NOMO-1 treated with dmso at 0.1 percent for 144 hours (cell line): ENCODE measurements around the gene IL32.
"Not testable (repeated sequence)": the region's sequence is repeated elsewhere in the genome, so short reads cannot be mapped to it uniquely, and the experiment has no call there.

Source experiments
- DNase-seq: peaks from one replicate; lab custom pipeline; 2025; ENCODE audit not compliant: unreplicated experiment; lab: John Stamatoyannopoulos, UW

IL32 gene

GRCh38 chr16:3069146-3069545 is 3.7 kb downstream of the IL32 start:
- not testable (repeated sequence) for DNase-seq

- no peak for DNase-seq
Observed at GRCh38 chr16:3070608-3071111, 5.2 kb downstream of the IL32 start.

- no peak for DNase-seq
Observed at GRCh38 chr16:3071655-3072054, 6.2 kb downstream of the IL32 start.

- not testable (repeated sequence) for DNase-seq
Observed at GRCh38 chr16:3072148-3072547, 6.7 kb downstream of the IL32 start.

- not testable (repeated sequence) for DNase-seq
Observed at GRCh38 chr16:3072576-3073263, 7.3 kb downstream of the IL32 start.

GRCh38 chr16:3073448-3073847 is 8.0 kb downstream of the IL32 start:
- no peak for DNase-seq

- DNase-seq, result peak; percentile 49
Observed at GRCh38 chr16:3074860-3075522, 9.6 kb downstream of the IL32 start.

- DNase-seq, result no peak
Observed at GRCh38 chr16:3075523-3075915, 10.1 kb downstream of the IL32 start.

- not testable (repeated sequence) for DNase-seq
Observed at GRCh38 chr16:3075946-3076345, 10.5 kb downstream of the IL32 start.

GRCh38 chr16:3076577-3076976 is 11.1 kb downstream of the IL32 start:
- no peak for DNase-seq

GRCh38 chr16:3080024-3080423 is 14.6 kb downstream of the IL32 start:
- DNase-seq, result no peak

- DNase-seq, result not testable (repeated sequence)
Observed at GRCh38 chr16:3081957-3082356, 16.5 kb downstream of the IL32 start.

GRCh38 chr16:3083408-3083807 is 18.0 kb downstream of the IL32 start:
- not testable (repeated sequence) for DNase-seq

GRCh38 chr16:3084491-3084890 is 19.1 kb downstream of the IL32 start:
- DNase-seq, result no peak

GRCh38 chr16:3084969-3085670 is 19.7 kb downstream of the IL32 start:
- DNase-seq, result no peak

GRCh38 chr16:3085868-3086595 is 20.6 kb downstream of the IL32 start:
- DNase-seq, result no peak

GRCh38 chr16:3086596-3087242 is 21.3 kb downstream of the IL32 start:
- DNase-seq, result peak; percentile 46

GRCh38 chr16:3087243-3088235 is 22.1 kb downstream of the IL32 start:
- no peak for DNase-seq

- no peak for DNase-seq
Observed at GRCh38 chr16:3088450-3088849, 23.0 kb downstream of the IL32 start.
